ENCODE results near the gene SPATA31D1.

DNA sequence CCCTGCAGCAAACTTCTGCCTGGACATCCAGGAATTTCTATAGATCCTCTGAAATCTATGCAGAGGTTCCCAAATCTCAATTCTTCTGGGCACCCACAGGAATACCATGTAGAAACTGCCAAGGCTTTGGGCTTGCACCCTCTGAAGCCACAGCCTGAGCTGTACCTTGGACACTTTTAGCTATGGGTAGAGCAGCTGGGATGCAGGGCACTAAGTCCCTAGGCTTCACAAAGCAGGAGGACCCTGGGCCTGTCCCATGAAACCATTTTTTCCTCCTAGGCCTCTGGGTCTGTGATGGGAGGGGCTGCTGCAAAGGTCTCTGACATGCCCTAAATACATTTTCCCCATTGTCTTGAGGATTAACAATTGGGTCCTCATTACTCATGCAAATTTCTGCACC is 32.9 kb upstream of the SPATA31D1 start:
- TF ChIP-seq, protein P1, sequence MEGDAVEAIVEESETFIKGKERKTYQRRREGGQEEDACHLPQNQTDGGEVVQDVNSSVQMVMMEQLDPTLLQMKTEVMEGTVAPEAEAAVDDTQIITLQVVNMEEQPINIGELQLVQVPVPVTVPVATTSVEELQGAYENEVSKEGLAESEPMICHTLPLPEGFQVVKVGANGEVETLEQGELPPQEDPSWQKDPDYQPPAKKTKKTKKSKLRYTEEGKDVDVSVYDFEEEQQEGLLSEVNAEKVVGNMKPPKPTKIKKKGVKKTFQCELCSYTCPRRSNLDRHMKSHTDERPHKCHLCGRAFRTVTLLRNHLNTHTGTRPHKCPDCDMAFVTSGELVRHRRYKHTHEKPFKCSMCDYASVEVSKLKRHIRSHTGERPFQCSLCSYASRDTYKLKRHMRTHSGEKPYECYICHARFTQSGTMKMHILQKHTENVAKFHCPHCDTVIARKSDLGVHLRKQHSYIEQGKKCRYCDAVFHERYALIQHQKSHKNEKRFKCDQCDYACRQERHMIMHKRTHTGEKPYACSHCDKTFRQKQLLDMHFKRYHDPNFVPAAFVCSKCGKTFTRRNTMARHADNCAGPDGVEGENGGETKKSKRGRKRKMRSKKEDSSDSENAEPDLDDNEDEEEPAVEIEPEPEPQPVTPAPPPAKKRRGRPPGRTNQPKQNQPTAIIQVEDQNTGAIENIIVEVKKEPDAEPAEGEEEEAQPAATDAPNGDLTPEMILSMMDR (IDR thresholded peaks at IDR 0.05; ENCODE audit: low read length) = no peak
- TF ChIP-seq EZH2phosphoT487 (IDR thresholded peaks at IDR 0.05; ENCODE audit: low read length) (no peak), EZH2 (optimal IDR thresholded peaks at IDR 0.05; ENCODE audit: low read depth, low read length) (no peak)

All from MM.1S (cell line).